ENCODE results near the gene ZNF469.

DNA sequence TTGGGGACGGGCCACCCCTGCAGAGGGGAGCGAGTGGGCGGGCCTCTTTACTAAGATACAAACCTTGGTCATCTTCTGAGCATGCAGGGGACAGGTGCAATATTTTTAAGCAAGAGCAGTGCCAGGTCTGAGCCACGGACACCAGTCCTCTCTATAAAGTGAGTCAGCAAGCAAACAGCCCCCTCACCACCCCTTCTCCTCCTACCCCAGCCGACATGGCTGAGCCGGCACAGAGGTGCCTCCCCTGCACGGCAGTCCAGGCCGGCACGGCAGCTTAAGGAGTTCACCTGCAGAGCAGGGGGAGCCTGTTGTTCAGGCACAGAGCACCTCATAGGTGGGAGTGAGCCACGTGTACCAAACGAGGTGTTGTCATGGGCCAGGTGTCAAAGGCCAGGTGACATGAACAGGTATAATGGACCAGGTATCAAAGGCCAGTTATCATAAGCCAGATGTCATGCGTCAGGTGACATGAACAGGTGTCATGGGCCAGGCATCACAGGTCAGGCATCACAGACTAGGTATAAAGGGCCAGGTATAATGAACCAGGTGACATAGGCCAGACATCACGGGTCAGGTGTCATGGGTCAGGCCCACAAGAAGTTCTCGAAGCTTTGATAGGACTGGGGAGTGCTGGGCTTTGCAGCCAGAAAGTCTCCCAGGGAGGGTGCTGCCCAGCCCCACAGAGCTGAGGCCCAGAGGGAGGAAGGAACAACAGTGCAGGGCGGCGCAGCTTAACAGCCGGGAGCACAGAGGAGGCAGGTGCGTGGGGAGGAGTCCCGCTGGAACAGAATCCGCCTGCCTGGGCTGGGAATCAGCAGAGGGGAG is 42.6 kb upstream of the ZNF469 start:
- no peak for TF ChIP-seq POLR2A (IDR thresholded peaks at IDR 0.05)
- TF ChIP-seq, protein P1, sequence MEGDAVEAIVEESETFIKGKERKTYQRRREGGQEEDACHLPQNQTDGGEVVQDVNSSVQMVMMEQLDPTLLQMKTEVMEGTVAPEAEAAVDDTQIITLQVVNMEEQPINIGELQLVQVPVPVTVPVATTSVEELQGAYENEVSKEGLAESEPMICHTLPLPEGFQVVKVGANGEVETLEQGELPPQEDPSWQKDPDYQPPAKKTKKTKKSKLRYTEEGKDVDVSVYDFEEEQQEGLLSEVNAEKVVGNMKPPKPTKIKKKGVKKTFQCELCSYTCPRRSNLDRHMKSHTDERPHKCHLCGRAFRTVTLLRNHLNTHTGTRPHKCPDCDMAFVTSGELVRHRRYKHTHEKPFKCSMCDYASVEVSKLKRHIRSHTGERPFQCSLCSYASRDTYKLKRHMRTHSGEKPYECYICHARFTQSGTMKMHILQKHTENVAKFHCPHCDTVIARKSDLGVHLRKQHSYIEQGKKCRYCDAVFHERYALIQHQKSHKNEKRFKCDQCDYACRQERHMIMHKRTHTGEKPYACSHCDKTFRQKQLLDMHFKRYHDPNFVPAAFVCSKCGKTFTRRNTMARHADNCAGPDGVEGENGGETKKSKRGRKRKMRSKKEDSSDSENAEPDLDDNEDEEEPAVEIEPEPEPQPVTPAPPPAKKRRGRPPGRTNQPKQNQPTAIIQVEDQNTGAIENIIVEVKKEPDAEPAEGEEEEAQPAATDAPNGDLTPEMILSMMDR (IDR thresholded peaks at IDR 0.05) = no peak
